ENCODE results near the gene WAPL. TPM values are rescaled to one million over a fixed set of nuclear protein-coding genes. Genes with fewer than 3 reads are reported as not detected.

WAPL gene
- total and polyA plus RNA-seq, 2 of the 13 experiments (the other 11 are each of a cell fraction or from before 2014, with no cell fraction given), result 13.2 to 43.5 TPM

- no peaks in the 10 kb centered on the region for H3K9me3 ChIP-seq (ENCODE audit: low read length)
- TF ChIP-seq GTF2F1 (IDR thresholded peaks at IDR 0.05; ENCODE audit: low read length) (no peak), RBM22 (optimal IDR thresholded peaks at IDR 0.05; ENCODE audit: low read length) (peak; percentile 70)
- H3K79me2 ChIP-seq (ENCODE audit: insufficient read depth, low read length), result peaks cover 11% of the 10 kb centered on the region
- in situ Hi-C loops (cut with HindIII; ENCODE audit: extremely low pct_ligation_motif_present, low pct_unique_long_range_greater_than_20kb), result no loop called here
- peaks cover 8 to 43% of the 10 kb centered on the region in 2 experiments for H3K36me3 ChIP-seq (replicated peaks in 1 of 2; ENCODE audit: control insufficient read depth in 1 of 2, insufficient read depth in 2 of 2, low read length in 2 of 2)
- no peaks in the 10 kb centered on the region; the same call in 1 of the 2 replicates for H4K20me1 ChIP-seq (ENCODE audit: insufficient read depth, low read length)
- H3K4me3 ChIP-seq (replicated peaks in 1 of 3; ENCODE audit: insufficient read depth in 1 of 3, low read depth in 2 of 3, low read length in 3 of 3), result no peak overlapping the region
- H3K4me2 ChIP-seq (ENCODE audit: low read depth, low read length), result no peak overlapping the region
- no peaks in the 10 kb centered on the region for H3K4me1 ChIP-seq (ENCODE audit: insufficient read depth, low read length)
- FAIRE-seq (no peak), DNase-seq (ENCODE audit: low spot score) (no peak), ATAC-seq (no peak)
- H3K9ac ChIP-seq (ENCODE audit: insufficient read depth, low read depth, low read length), result no peak overlapping the region
- ChIA-PET CTCF (ENCODE audit: low intra/inter-chr PET ratio, low total read pairs) (no interaction called here), POLR2A (no interaction called here)
- BruUV-seq (replicated peaks), result no TSS peak
- no peak overlapping the region for H3K27ac ChIP-seq (ENCODE audit: extremely low read length, insufficient read depth, low read length)
- WGBS (ENCODE audit: low lambda C conversion rate), result 100% methylated on average over 1 of the region's 1 CpG
- no peak overlapping the region for H2AFZ ChIP-seq (ENCODE audit: low read length)
- no peaks in the 10 kb centered on the region for H3K27me3 ChIP-seq (ENCODE audit: control insufficient read depth in 1 of 2, insufficient read depth in 2 of 2, low read length in 2 of 2)
- intact Hi-C loops (cut with micrococcal nuclease; ENCODE audit: unreplicated experiment), result no loop called here
Observed at GRCh38 chr10:86489071-86489810, 32.4 kb downstream of the WAPL start.

GRCh38 chr10:86486856-86487255, 34.7 kb downstream of the WAPL start:
- intact Hi-C loops (cut with micrococcal nuclease; ENCODE audit: unreplicated experiment), result no loop called here
- no peak overlapping the region for H3K9ac ChIP-seq (ENCODE audit: insufficient read depth, low read depth, low read length)
- no peaks in the 10 kb centered on the region; the same call in 1 of the 2 replicates for H4K20me1 ChIP-seq (ENCODE audit: insufficient read depth, low read length)
- peaks cover 9% of the 10 kb centered on the region for H3K79me2 ChIP-seq (ENCODE audit: insufficient read depth, low read length)
- DNase-seq (ENCODE audit: low spot score) (no peak), ATAC-seq (no peak), FAIRE-seq (no peak)
- in situ Hi-C loops (cut with HindIII; ENCODE audit: extremely low pct_ligation_motif_present, low pct_unique_long_range_greater_than_20kb), result no loop called here
- no peak overlapping the region for H3K27ac ChIP-seq (ENCODE audit: extremely low read length, insufficient read depth, low read length)
- peaks cover 10 to 46% of the 10 kb centered on the region in 2 experiments for H3K36me3 ChIP-seq (replicated peaks in 1 of 2; ENCODE audit: control insufficient read depth in 1 of 2, insufficient read depth in 2 of 2, low read length in 2 of 2)
- ChIA-PET POLR2A (no interaction called here), CTCF (ENCODE audit: low intra/inter-chr PET ratio, low total read pairs) (no interaction called here)
- H3K4me1 ChIP-seq (ENCODE audit: insufficient read depth, low read length), result no peaks in the 10 kb centered on the region
- H3K27me3 ChIP-seq (ENCODE audit: control insufficient read depth in 1 of 2, insufficient read depth in 2 of 2, low read length in 2 of 2), result no peaks in the 10 kb centered on the region
- 94% methylated on average over 4 of the region's 4 CpGs for WGBS (ENCODE audit: low lambda C conversion rate)
- BruUV-seq (replicated peaks), result no TSS peak
- no peak overlapping the region for H3K4me3 ChIP-seq (replicated peaks in 1 of 3; ENCODE audit: insufficient read depth in 1 of 3, low read depth in 2 of 3, low read length in 3 of 3)
- no peaks in the 10 kb centered on the region for H3K9me3 ChIP-seq (ENCODE audit: low read length)
- no peak overlapping the region for H3K4me2 ChIP-seq (ENCODE audit: low read depth, low read length)
- no peak overlapping the region for H2AFZ ChIP-seq (ENCODE audit: low read length)
- TF ChIP-seq ZKSCAN1 (IDR thresholded peaks at IDR 0.05; ENCODE audit: low read length), result no peak
- no peak for TF ChIP-seq ISL2 (CRISPR knock-in tag; IDR thresholded peaks at IDR 0.05)
- no peak for TF ChIP-seq SMYD3 (CRISPR knock-in tag; IDR thresholded peaks at IDR 0.05)
- no peak for TF ChIP-seq SNAPC4 (CRISPR knock-in tag; IDR thresholded peaks at IDR 0.05)
- no peak for TF ChIP-seq ZNF639 (CRISPR knock-in tag; conservative IDR thresholded peaks at IDR 0.05)
- TF ChIP-seq ZNF740 (CRISPR knock-in tag; IDR thresholded peaks at IDR 0.05), result no peak
- TF ChIP-seq ZNF33A (CRISPR knock-in tag; IDR thresholded peaks at IDR 0.05; ENCODE audit: borderline replicate concordance), result no peak
- TF ChIP-seq DRAP1 (CRISPR knock-in tag; IDR thresholded peaks at IDR 0.05), result no peak
- no peak for TF ChIP-seq SNAPC2 (CRISPR knock-in tag; IDR thresholded peaks at IDR 0.05)
